ENCODE measurements around the gene PCDHGA12.

DNA sequence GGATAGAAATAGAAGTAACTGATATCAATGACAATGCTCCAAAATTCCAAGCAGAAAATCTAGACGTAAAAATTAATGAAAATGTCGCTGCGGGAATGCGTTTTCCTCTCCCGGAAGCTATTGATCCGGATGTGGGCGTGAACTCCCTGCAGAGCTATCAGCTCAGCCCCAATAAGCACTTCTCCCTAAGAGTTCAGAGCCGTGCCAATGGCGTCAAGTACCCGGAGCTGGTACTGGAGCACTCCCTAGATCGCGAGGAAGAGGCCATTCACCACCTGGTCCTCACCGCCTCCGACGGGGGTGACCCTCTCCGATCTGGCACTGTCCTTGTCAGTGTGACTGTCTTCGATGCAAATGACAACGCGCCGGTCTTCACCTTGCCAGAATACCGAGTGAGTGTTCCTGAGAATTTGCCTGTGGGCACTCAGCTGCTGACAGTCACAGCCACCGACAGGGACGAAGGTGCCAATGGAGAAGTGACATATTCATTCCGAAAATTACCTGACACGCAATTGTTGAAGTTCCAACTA, 16.7 kb upstream of the PCDHGA12 start:
- TF ChIP-seq, protein P1, sequence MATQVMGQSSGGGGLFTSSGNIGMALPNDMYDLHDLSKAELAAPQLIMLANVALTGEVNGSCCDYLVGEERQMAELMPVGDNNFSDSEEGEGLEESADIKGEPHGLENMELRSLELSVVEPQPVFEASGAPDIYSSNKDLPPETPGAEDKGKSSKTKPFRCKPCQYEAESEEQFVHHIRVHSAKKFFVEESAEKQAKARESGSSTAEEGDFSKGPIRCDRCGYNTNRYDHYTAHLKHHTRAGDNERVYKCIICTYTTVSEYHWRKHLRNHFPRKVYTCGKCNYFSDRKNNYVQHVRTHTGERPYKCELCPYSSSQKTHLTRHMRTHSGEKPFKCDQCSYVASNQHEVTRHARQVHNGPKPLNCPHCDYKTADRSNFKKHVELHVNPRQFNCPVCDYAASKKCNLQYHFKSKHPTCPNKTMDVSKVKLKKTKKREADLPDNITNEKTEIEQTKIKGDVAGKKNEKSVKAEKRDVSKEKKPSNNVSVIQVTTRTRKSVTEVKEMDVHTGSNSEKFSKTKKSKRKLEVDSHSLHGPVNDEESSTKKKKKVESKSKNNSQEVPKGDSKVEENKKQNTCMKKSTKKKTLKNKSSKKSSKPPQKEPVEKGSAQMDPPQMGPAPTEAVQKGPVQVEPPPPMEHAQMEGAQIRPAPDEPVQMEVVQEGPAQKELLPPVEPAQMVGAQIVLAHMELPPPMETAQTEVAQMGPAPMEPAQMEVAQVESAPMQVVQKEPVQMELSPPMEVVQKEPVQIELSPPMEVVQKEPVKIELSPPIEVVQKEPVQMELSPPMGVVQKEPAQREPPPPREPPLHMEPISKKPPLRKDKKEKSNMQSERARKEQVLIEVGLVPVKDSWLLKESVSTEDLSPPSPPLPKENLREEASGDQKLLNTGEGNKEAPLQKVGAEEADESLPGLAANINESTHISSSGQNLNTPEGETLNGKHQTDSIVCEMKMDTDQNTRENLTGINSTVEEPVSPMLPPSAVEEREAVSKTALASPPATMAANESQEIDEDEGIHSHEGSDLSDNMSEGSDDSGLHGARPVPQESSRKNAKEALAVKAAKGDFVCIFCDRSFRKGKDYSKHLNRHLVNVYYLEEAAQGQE (IDR thresholded peaks at IDR 0.05; ENCODE audit: low read depth), result no peak
- TF ChIP-seq, protein P2, sequence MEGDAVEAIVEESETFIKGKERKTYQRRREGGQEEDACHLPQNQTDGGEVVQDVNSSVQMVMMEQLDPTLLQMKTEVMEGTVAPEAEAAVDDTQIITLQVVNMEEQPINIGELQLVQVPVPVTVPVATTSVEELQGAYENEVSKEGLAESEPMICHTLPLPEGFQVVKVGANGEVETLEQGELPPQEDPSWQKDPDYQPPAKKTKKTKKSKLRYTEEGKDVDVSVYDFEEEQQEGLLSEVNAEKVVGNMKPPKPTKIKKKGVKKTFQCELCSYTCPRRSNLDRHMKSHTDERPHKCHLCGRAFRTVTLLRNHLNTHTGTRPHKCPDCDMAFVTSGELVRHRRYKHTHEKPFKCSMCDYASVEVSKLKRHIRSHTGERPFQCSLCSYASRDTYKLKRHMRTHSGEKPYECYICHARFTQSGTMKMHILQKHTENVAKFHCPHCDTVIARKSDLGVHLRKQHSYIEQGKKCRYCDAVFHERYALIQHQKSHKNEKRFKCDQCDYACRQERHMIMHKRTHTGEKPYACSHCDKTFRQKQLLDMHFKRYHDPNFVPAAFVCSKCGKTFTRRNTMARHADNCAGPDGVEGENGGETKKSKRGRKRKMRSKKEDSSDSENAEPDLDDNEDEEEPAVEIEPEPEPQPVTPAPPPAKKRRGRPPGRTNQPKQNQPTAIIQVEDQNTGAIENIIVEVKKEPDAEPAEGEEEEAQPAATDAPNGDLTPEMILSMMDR (IDR thresholded peaks at IDR 0.05 in 2 of 3, conservative IDR thresholded peaks at IDR 0.05 in 1 of 3; ENCODE audit: borderline replicate concordance in 1 of 3, insufficient read depth in 1 of 3, low read depth in 2 of 3, low read length in 2 of 3), result no peak
- TF ChIP-seq ZBTB33 (IDR thresholded peaks at IDR 0.05; ENCODE audit: extremely low read depth, insufficient replicate concordance, low read length) (no peak), POLR2AphosphoS5 (IDR thresholded peaks at IDR 0.05; ENCODE audit: low read depth, low read length) (no peak), CBX3 (IDR thresholded peaks at IDR 0.05; ENCODE audit: low read depth) (no peak), SIN3A (IDR thresholded peaks at IDR 0.05; ENCODE audit: low read depth) (no peak), CEBPB (IDR thresholded peaks at IDR 0.05; ENCODE audit: low read depth) (no peak), RAD21 (IDR thresholded peaks at IDR 0.05; ENCODE audit: low read depth) (0 out of 2 replicates have a peak, but pooled peaks have one; percentile 1), POLR2A (IDR thresholded peaks at IDR 0.05; ENCODE audit: borderline replicate concordance, extremely low read depth, insufficient read depth, insufficient read length) (no peak), SRF (IDR thresholded peaks at IDR 0.05; ENCODE audit: low read depth) (no peak), YY1 (IDR thresholded peaks at IDR 0.05; ENCODE audit: extremely low read depth, insufficient replicate concordance, low read depth, low read length) (no peak), SP1 (IDR thresholded peaks at IDR 0.05; ENCODE audit: low read depth) (no peak)
- TF ChIP-seq, protein P3, sequence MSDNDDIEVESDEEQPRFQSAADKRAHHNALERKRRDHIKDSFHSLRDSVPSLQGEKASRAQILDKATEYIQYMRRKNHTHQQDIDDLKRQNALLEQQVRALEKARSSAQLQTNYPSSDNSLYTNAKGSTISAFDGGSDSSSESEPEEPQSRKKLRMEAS (IDR thresholded peaks at IDR 0.05), result no peak

Measured in HCT116 (cell line).